ENCODE measurements around the gene ARL13A. TPM values are rescaled to one million over a fixed set of nuclear protein-coding genes. Genes with fewer than 3 reads are reported as not detected.
"Not testable (repeated sequence)": the region's sequence is repeated elsewhere in the genome, so short reads cannot be mapped to it uniquely, and the experiment has no call there.

ARL13A gene
- total RNA-seq, 4 donors from 2014 or later, result not detected

DNA sequence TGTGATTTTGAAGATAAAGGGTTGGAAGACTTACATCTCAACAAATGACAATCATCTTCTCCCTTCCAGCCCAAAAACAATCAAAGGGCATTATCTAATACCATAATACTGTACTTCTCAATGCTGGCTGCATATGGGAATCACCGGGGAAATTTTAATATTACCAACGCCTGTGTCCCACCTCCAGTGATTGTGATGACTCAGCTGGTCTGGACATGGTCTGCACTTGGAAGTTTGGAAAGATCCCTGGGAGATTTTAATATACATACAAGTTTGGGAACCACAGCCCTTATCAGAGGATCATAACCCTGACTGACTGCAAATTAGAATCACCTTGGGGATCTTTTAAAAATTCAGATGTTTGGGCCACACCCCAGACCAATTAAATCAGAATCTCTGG lies 29.9 kb downstream of the ARL13A start:
- 80 to 87% methylated on average over 1 to 2 of the region's 2 CpGs for WGBS, 2 donors (ENCODE audit: low coverage in 1 of 2)
- H3K27me3 ChIP-seq, result no peaks in the 10 kb centered on the region
- no peak overlapping the region for H3K27ac ChIP-seq
- no peaks in the 10 kb centered on the region for H3K4me1 ChIP-seq
- no peak for DNase-seq
- in situ Hi-C loops (cut with MboI; ENCODE audit: low pct_ligation_motif_present in 1 of 4, low pct_unique_long_range_greater_than_20kb in 1 of 4, low sequenced_read_pairs in 3 of 4) (no loop called here), intact Hi-C loops (cut with DNase I; ENCODE audit: low total_unique reads) (no loop called here)
- no peaks in the 10 kb centered on the region for H3K36me3 ChIP-seq
- TF ChIP-seq, protein P1, sequence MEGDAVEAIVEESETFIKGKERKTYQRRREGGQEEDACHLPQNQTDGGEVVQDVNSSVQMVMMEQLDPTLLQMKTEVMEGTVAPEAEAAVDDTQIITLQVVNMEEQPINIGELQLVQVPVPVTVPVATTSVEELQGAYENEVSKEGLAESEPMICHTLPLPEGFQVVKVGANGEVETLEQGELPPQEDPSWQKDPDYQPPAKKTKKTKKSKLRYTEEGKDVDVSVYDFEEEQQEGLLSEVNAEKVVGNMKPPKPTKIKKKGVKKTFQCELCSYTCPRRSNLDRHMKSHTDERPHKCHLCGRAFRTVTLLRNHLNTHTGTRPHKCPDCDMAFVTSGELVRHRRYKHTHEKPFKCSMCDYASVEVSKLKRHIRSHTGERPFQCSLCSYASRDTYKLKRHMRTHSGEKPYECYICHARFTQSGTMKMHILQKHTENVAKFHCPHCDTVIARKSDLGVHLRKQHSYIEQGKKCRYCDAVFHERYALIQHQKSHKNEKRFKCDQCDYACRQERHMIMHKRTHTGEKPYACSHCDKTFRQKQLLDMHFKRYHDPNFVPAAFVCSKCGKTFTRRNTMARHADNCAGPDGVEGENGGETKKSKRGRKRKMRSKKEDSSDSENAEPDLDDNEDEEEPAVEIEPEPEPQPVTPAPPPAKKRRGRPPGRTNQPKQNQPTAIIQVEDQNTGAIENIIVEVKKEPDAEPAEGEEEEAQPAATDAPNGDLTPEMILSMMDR (IDR thresholded peaks at IDR 0.05), result no peak
- TF ChIP-seq POLR2A (IDR thresholded peaks at IDR 0.05), result no peak
- no peaks in the 10 kb centered on the region for H3K9me3 ChIP-seq
- H3K4me3 ChIP-seq, result no peak overlapping the region

DNA sequence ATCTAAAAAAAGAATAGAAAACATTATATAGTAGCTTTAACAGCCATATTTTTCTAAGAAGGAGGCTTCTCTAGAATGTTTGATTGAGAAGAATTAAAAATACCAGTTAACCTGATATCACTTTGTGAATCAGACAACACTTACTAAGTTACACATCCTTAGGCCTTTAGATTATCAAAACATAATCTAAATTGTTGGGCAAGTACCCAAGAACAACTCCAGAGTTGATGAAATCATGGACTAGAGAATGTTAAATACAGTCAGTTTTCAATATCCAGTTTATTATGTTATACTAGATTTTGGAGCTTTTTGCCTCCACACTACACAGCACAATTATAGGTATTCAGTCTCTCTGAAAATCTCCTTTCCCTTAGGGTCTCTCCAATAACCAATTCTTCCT lies 39.6 kb downstream of the ARL13A start:
- no peaks in the 10 kb centered on the region for H3K9me3 ChIP-seq
- H3K4me3 ChIP-seq, result no peak overlapping the region
- no peak overlapping the region for H3K27ac ChIP-seq
- in situ Hi-C loops (cut with MboI; ENCODE audit: low pct_ligation_motif_present in 1 of 4, low pct_unique_long_range_greater_than_20kb in 1 of 4, low sequenced_read_pairs in 3 of 4) (no loop called here), intact Hi-C loops (cut with DNase I; ENCODE audit: low total_unique reads) (no loop called here)
- TF ChIP-seq POLR2A (IDR thresholded peaks at IDR 0.05) (no peak), EP300 (IDR thresholded peaks at IDR 0.05; ENCODE audit: low read depth) (no peak), POLR2AphosphoS5 (IDR thresholded peaks at IDR 0.05) (no peak)
- TF ChIP-seq, protein P1 (IDR thresholded peaks at IDR 0.05), result no peak
- H3K27me3 ChIP-seq, result no peaks in the 10 kb centered on the region
- no peak for DNase-seq
- no peaks in the 10 kb centered on the region for H3K36me3 ChIP-seq
- no peaks in the 10 kb centered on the region for H3K4me1 ChIP-seq

DNA sequence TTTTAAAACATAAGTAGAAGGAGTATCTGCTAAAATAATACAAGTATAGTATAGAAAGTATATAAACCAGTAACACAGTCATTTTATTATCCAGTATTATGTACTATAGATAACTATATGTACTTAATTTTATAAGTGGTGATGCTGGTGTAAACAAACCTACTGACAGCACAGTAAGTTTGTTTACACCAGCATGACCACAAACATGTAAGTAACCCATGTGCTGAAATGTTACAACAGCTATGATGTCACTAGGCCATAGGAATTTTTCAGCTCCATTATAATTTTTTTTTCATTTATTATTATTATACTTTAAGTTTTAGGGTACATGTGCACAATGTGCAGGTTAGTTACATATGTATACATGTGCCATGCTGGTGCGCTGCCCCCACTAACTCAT lies 42.5 kb downstream of the ARL13A start:
- 93% methylated on average over 1 of the region's 1 CpG; no CpG with 5 or more reads in 1 of the 2 donors for WGBS, 2 donors (ENCODE audit: low coverage in 1 of 2)
- in situ Hi-C loops (cut with MboI; ENCODE audit: low pct_ligation_motif_present in 1 of 4, low pct_unique_long_range_greater_than_20kb in 1 of 4, low sequenced_read_pairs in 3 of 4); H3K4me3 ChIP-seq; H3K27ac ChIP-seq; H3K27me3 ChIP-seq; H3K36me3 ChIP-seq; H3K4me1 ChIP-seq; intact Hi-C loops (cut with DNase I; ENCODE audit: low total_unique reads); H3K9me3 ChIP-seq; DNase-seq: not testable (repeated sequence)

DNA sequence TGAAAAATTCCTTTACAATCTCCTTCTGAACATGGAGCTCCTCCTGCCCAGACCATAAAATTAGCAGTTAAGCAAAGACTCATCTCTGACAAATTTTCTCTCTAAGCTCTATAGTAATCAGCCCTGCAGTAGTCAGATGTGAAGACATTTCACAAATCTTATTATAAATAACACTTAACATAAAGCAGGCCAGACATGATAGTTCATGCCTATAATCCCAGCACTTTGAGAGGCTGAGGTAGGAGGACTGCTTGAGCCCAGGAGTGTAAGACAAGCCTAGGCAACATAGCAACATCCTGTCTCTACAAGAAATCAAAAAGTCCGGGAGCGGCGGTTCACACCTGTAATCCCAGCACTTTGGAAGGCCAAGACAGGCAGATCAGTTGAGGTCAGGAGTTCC lies 52.5 kb downstream of the ARL13A start:
- DNase-seq, result no peak
- Histone ChIP-seq H3K36me3 (no peaks in the 10 kb centered on the region), H3K4me3 (no peak overlapping the region), H3K27me3 (no peaks in the 10 kb centered on the region), H3K9me3 (no peaks in the 10 kb centered on the region), H3K4me1 (no peaks in the 10 kb centered on the region), H3K27ac (no peak overlapping the region)
- in situ Hi-C loops (cut with MboI; ENCODE audit: low pct_ligation_motif_present in 1 of 4, low pct_unique_long_range_greater_than_20kb in 1 of 4, low sequenced_read_pairs in 3 of 4), result no loop called here
- 100% methylated on average over 3 of the region's 3 CpGs for WGBS, 2 donors (ENCODE audit: low coverage in 1 of 2)
- intact Hi-C loops (cut with DNase I; ENCODE audit: low total_unique reads), result no loop called here
- TF ChIP-seq, protein P1 (IDR thresholded peaks at IDR 0.05), result no peak
- TF ChIP-seq POLR2A (IDR thresholded peaks at IDR 0.05), result no peak
- no peak for TF ChIP-seq EP300 (IDR thresholded peaks at IDR 0.05; ENCODE audit: low read depth)
- TF ChIP-seq POLR2AphosphoS5 (IDR thresholded peaks at IDR 0.05), result no peak

DNA sequence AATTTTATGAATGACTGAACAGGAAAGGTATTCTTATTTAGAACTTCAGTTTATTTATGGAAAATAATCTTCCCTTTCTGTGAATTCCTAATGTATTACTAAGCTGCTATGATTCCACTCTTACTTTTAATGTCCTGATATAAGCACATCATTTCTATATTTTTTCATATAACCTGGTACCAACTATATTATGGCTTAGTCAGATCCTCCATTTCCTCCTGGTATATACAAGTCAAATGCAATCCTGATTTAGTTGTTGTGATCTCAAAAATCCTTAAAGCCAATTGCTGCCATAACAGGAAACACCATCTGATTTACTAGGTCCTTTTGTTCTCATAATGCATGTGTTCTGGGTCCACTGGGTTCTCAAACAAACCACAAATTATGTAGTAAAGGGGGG lies 55.6 kb downstream of the ARL13A start:
- no peaks in the 10 kb centered on the region for H3K27me3 ChIP-seq
- intact Hi-C loops (cut with DNase I; ENCODE audit: low total_unique reads) (no loop called here), in situ Hi-C loops (cut with MboI; ENCODE audit: low pct_ligation_motif_present in 1 of 4, low pct_unique_long_range_greater_than_20kb in 1 of 4, low sequenced_read_pairs in 3 of 4) (no loop called here)
- TF ChIP-seq POLR2AphosphoS5 (IDR thresholded peaks at IDR 0.05), result no peak
- no peak for TF ChIP-seq EP300 (IDR thresholded peaks at IDR 0.05; ENCODE audit: low read depth)
- TF ChIP-seq, protein P1 (IDR thresholded peaks at IDR 0.05), result no peak
- no peak for TF ChIP-seq POLR2A (IDR thresholded peaks at IDR 0.05)
- H3K4me3 ChIP-seq, result no peak overlapping the region
- DNase-seq, result no peak
- no peak overlapping the region for H3K27ac ChIP-seq
- H3K9me3 ChIP-seq, result no peaks in the 10 kb centered on the region
- no peaks in the 10 kb centered on the region for H3K4me1 ChIP-seq
- H3K36me3 ChIP-seq, result no peaks in the 10 kb centered on the region

Data from transverse colon (tissue), 4 donors.